IMR-90 (cell line): Measurements from ENCODE around the gene PRSS53.

Source experiments
- BHLHE40 ChIP-seq: fragments of 150-350 bp; IDR thresholded peaks from 2 replicates; pipeline ENCODE4 v1.6.1; 2016; ENCODE audit warnings: mild to moderate bottlenecking, low read depth, low read length
- CHD1 ChIP-seq: IDR thresholded peaks from 2 replicates; pipeline ENCODE4 v1.6.1; 2012; ENCODE audit warnings: low read depth, low read length, improper control_type of control experiment
- FOS ChIP-seq: fragments of 150-350 bp; IDR thresholded peaks from 2 replicates; pipeline ENCODE4 v1.6.1; 2016; ENCODE audit warnings: low read depth, low read length
- MAFK ChIP-seq: IDR thresholded peaks from 2 replicates; pipeline ENCODE4 v1.6.1; 2012; ENCODE audit warnings: low read depth, low read length, improper control_type of control experiment
- MAZ ChIP-seq: IDR thresholded peaks from 2 replicates; pipeline ENCODE4 v1.6.1; 2012; ENCODE audit warnings: low read depth, mild to moderate bottlenecking, low read length, improper control_type of control experiment, moderate library complexity, borderline replicate concordance
- MXI1 ChIP-seq: IDR thresholded peaks from 2 replicates; pipeline ENCODE4 v1.6.1; 2012; ENCODE audit warnings: low read depth, mild to moderate bottlenecking, low read length, moderate library complexity, borderline replicate concordance
- POLR2A ChIP-seq: IDR thresholded peaks from 2 replicates; pipeline ENCODE4 v1.6.1; 2012; ENCODE audit warnings: mild to moderate bottlenecking, low read depth, low read length
- RAD21 ChIP-seq: IDR thresholded peaks from 2 replicates; pipeline ENCODE4 v1.6.1; 2012; ENCODE audit warnings: low read length, improper control_type of control experiment
- RCOR1 ChIP-seq: IDR thresholded peaks from 2 replicates; pipeline ENCODE4 v1.6.1; 2012; ENCODE audit warnings: mild to moderate bottlenecking, low read length, improper control_type of control experiment; ENCODE audit not compliant: insufficient replicate concordance
- RFX5 ChIP-seq: IDR thresholded peaks from 2 replicates; pipeline ENCODE4 v1.8.0; 2012; ENCODE audit warnings: low read depth, mild to moderate bottlenecking, low read length, moderate library complexity
- SMC3 ChIP-seq: fragments of 150-350 bp; IDR thresholded peaks from 2 replicates; pipeline ENCODE4 v1.6.1; 2016; ENCODE audit warnings: low read depth, mild to moderate bottlenecking, antibody characterized with exemption, low read length, moderate library complexity
- TF ChIP-seq, protein P1 (sequence below): conservative IDR thresholded peaks from 2 replicates; pipeline ENCODE4 v1.5.1; 2012; ENCODE audit warnings: mild to moderate bottlenecking, low read depth, low read length, improper control_type of control experiment
- TF ChIP-seq, protein P2 (sequence below): fragments of 150-350 bp; IDR thresholded peaks from 2 replicates; pipeline ENCODE4 v1.6.1; 2017; ENCODE audit warnings: mild to moderate bottlenecking, antibody characterized with exemption, low read length, low read depth
- TF ChIP-seq, protein P3 (sequence below): fragments of 150-350 bp; IDR thresholded peaks from 2 replicates; pipeline ENCODE4 v1.6.1; 2016; ENCODE audit warnings: low read depth, mild to moderate bottlenecking, low read length, moderate library complexity, borderline replicate concordance

DNA sequence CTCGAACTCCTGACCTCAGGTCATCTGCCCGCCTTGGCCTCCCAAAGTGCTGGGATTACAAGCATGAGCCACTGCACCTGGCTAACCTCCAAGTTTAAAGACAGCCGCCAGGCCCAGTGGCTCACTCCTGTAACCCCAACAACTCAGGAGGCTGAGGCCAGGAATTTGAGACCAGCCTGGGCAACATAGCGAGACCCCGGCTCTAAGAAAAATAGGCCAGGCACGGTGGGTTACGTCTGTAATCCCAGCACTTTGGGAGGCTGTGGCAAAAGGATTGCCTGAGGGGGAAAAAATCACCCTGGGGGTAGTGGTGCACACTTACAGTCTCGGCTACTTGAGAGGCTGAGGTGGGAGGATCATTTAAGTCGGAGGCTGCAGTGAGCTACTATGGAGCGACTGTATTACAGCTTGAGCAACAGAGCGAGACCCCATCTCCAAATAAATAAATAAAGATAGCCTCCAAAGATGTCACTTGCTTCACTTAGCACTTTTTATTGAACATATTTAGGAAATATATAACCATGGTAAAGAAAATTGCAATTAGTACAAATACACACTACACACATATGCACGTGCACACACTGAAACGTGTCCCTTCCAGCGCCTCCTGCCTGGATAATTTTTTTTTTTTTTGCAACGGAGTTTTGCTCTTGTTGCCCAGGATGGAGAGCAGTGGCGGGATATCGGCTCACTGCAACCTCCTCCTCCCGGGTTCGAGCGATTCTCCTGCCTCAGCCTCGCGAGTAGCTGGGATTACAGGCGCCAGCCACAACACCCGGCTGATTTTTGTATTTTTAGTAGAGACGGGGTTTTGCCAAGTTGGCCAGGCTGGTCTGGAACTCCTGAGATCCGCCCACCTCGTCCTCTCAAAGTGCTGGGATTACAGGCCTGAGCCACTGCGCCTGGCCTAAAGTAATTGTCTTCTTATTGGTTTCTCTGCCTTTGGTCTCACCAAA lies 18.0 kb upstream of the PRSS53 start:
- no peak for TF ChIP-seq POLR2A
- TF ChIP-seq, protein P1, sequence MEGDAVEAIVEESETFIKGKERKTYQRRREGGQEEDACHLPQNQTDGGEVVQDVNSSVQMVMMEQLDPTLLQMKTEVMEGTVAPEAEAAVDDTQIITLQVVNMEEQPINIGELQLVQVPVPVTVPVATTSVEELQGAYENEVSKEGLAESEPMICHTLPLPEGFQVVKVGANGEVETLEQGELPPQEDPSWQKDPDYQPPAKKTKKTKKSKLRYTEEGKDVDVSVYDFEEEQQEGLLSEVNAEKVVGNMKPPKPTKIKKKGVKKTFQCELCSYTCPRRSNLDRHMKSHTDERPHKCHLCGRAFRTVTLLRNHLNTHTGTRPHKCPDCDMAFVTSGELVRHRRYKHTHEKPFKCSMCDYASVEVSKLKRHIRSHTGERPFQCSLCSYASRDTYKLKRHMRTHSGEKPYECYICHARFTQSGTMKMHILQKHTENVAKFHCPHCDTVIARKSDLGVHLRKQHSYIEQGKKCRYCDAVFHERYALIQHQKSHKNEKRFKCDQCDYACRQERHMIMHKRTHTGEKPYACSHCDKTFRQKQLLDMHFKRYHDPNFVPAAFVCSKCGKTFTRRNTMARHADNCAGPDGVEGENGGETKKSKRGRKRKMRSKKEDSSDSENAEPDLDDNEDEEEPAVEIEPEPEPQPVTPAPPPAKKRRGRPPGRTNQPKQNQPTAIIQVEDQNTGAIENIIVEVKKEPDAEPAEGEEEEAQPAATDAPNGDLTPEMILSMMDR, result no peak
- TF ChIP-seq FOS, result no peak
- no peak for TF ChIP-seq CHD1
- no peak for TF ChIP-seq SMC3
- no peak for TF ChIP-seq RCOR1
- TF ChIP-seq RFX5, result no peak
- TF ChIP-seq MAFK, result no peak
- no peak for TF ChIP-seq RAD21
- no peak for TF ChIP-seq MAZ
- TF ChIP-seq MXI1, result no peak
- TF ChIP-seq, protein P2, sequence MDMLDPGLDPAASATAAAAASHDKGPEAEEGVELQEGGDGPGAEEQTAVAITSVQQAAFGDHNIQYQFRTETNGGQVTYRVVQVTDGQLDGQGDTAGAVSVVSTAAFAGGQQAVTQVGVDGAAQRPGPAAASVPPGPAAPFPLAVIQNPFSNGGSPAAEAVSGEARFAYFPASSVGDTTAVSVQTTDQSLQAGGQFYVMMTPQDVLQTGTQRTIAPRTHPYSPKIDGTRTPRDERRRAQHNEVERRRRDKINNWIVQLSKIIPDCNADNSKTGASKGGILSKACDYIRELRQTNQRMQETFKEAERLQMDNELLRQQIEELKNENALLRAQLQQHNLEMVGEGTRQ, result no peak
- TF ChIP-seq, protein P3, sequence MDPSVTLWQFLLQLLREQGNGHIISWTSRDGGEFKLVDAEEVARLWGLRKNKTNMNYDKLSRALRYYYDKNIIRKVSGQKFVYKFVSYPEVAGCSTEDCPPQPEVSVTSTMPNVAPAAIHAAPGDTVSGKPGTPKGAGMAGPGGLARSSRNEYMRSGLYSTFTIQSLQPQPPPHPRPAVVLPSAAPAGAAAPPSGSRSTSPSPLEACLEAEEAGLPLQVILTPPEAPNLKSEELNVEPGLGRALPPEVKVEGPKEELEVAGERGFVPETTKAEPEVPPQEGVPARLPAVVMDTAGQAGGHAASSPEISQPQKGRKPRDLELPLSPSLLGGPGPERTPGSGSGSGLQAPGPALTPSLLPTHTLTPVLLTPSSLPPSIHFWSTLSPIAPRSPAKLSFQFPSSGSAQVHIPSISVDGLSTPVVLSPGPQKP, result no peak
- TF ChIP-seq BHLHE40, result no peak
